Measurements from ENCODE around the gene PIM2. TPM values are rescaled to one million over a fixed set of nuclear protein-coding genes. Genes with fewer than 3 reads are reported as not detected.
"Not testable (repeated sequence)": the region's sequence is repeated elsewhere in the genome, so short reads cannot be mapped to it uniquely, and the experiment has no call there.

PIM2 gene
- total RNA-seq, 4 donors from 2014 or later: 4.7 to 7.4 (median 7.0) TPM

DNA sequence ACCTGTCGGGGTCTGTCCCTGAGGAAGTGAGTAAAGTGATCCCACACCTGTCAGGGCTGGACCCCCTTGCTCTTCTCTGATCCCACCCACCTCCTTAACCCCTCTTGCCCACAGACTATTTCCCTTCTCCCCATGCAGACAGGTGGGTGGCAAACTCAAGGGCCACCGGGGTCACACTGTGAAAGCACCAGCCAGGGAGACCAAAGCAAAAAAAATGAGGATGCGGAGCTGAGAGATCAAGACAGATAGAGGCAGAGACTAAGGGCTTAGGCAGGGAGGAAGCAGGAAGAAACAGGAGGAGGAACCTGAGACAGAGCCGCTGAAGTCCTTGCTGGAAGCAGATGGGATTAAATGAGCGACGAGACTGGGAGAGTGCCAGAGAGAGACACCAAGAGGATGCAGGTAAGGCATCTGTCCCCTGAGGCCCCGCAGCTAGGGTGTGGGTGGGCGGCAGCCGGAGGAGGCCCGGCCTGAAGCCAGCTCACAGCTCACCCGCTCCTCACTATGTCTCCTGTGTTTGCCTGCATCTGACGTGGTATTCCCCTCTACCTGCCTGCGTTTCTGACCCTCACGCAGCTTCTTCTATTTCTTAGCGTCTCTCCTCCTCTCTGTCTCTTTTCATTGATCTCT lies 28.4 kb downstream of the PIM2 start:
- ATAC-seq: no peak
- Histone ChIP-seq H3K4me1 (peaks cover 0 to 13% (median 0%) of the 10 kb centered on the region in 3 donors), H3K27ac (peak overlapping the region in 2 of 4 donors; percentile 85 to 87), H3K27me3 (no peaks in the 10 kb centered on the region), H3K4me3 (peak overlapping the region; percentile 75 to 81), H3K9me3 (no peaks in the 10 kb centered on the region), H3K36me3 (peaks cover 0 to 17% of the 10 kb centered on the region in 2 donors)
- 12 to 47% methylated on average over 3 to 8 of the region's 15 CpGs for WGBS, 2 donors (ENCODE audit: low coverage in 1 of 2)
- TF ChIP-seq POLR2AphosphoS5 (IDR thresholded peaks at IDR 0.05): no peak
- no peak for TF ChIP-seq EP300 (IDR thresholded peaks at IDR 0.05)

DNA sequence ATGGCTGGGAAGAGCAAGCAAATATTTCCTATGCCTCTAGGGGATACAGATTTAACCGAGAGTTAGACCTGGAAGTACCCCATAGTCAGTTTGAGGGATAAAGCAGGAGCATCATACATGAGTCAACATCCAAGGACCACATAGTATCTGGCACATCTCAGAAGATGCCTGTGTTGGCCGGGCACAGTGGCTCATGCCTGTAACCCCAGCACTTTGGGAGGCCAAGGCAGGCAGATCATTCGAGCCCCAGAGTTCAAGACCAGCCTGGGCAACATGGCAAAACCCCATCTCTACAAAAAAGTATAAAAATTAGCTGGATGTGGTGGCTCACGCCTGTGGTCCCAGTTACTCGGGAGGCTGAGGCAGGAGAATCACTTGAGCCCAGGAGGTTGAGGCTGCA lies 32.2 kb downstream of the PIM2 start:
- not testable (repeated sequence) for H3K27ac ChIP-seq, H3K36me3 ChIP-seq, H3K4me1 ChIP-seq, H3K4me3 ChIP-seq, H3K27me3 ChIP-seq, H3K9me3 ChIP-seq, ATAC-seq
- 100% methylated on average over 1 of the region's 5 CpGs for WGBS, 2 donors (ENCODE audit: low coverage in 1 of 2)

DNA sequence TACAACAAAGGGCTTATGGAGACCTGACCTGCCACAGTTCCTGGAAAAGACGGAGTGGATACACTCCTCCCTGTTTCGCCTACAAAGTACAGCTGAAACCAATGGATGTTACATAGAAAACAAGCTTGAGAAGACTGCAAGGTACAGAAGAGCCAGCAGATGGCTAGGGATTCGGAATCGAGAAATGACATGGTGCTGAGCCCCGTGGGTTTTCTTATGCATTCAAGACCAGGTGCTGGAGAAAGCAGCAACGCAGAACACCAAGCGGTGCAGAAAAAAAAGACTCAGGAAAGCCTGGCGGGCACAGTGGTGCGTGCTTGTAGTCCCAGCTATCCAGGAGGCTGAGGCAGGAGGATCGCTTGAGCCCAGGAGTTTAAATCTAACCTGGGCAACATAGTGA lies 35.1 kb downstream of the PIM2 start:
- 42 to 76% methylated on average over 4 to 7 of the region's 10 CpGs for WGBS, 2 donors (ENCODE audit: low coverage in 1 of 2)
- no peak for TF ChIP-seq EP300 (IDR thresholded peaks at IDR 0.05)
- TF ChIP-seq POLR2AphosphoS5 (IDR thresholded peaks at IDR 0.05): no peak
- TF ChIP-seq, protein P1, sequence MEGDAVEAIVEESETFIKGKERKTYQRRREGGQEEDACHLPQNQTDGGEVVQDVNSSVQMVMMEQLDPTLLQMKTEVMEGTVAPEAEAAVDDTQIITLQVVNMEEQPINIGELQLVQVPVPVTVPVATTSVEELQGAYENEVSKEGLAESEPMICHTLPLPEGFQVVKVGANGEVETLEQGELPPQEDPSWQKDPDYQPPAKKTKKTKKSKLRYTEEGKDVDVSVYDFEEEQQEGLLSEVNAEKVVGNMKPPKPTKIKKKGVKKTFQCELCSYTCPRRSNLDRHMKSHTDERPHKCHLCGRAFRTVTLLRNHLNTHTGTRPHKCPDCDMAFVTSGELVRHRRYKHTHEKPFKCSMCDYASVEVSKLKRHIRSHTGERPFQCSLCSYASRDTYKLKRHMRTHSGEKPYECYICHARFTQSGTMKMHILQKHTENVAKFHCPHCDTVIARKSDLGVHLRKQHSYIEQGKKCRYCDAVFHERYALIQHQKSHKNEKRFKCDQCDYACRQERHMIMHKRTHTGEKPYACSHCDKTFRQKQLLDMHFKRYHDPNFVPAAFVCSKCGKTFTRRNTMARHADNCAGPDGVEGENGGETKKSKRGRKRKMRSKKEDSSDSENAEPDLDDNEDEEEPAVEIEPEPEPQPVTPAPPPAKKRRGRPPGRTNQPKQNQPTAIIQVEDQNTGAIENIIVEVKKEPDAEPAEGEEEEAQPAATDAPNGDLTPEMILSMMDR (IDR thresholded peaks at IDR 0.05): no peak
- no peak for TF ChIP-seq POLR2A (IDR thresholded peaks at IDR 0.05)
- ATAC-seq: no peak
- Histone ChIP-seq H3K9me3 (no peaks in the 10 kb centered on the region), H3K27ac (no peak overlapping the region), H3K27me3 (no peaks in the 10 kb centered on the region), H3K4me3 (no peak overlapping the region), H3K36me3 (no peaks in the 10 kb centered on the region), H3K4me1 (no peaks in the 10 kb centered on the region)

DNA sequence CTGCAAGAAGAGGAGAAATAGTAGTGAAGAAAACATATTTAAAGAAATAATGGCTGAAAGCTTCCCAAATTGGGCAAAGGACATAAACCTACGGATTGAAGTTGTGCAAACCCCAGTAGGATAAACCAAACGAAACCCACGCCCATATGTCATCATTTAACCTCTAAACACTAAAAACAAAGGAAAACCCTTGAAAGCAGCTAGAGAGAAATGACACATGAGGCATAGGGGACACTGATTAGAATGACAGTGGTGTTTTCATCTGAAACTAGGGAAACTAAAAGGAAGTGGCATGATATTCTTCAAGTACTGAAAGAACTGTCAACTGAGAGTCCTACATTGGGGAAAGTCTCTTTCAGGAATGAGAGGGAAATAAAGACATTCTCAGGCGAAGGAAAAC lies 41.9 kb downstream of the PIM2 start:
- not testable (repeated sequence) for H3K36me3 ChIP-seq, H3K27me3 ChIP-seq, H3K9me3 ChIP-seq, H3K4me1 ChIP-seq, H3K4me3 ChIP-seq, ATAC-seq, H3K27ac ChIP-seq
- 39% methylated on average over 3 of the region's 4 CpGs; no CpG with 5 or more reads in 1 of the 2 donors for WGBS, 2 donors (ENCODE audit: low coverage in 1 of 2)

DNA sequence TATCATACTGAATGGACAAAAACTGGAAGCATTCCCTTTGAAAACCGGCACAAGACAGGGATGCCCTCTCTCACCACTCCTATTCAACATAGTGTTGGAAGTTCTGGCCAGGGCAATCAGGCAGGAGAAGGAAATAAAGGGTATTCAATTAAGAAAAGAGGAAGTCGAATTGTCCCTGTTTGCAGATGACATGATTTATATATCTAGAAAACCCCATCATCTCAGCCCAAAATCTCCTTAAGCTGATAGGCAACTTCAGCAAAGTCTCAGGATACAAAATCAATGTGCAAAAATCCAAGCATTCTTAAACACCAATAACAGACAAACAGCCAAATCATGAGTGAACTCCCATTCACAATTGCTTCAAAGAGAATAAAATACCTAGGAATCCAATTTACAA lies 46.8 kb downstream of the PIM2 start:
- H3K4me1 ChIP-seq, H3K27me3 ChIP-seq, H3K4me3 ChIP-seq, H3K36me3 ChIP-seq, ATAC-seq, H3K27ac ChIP-seq, H3K9me3 ChIP-seq: not testable (repeated sequence)
- WGBS, 2 donors (ENCODE audit: low coverage in 1 of 2): 40% methylated on average over 1 of the region's 2 CpGs; no CpG with 5 or more reads in 1 of the 2 donors

DNA sequence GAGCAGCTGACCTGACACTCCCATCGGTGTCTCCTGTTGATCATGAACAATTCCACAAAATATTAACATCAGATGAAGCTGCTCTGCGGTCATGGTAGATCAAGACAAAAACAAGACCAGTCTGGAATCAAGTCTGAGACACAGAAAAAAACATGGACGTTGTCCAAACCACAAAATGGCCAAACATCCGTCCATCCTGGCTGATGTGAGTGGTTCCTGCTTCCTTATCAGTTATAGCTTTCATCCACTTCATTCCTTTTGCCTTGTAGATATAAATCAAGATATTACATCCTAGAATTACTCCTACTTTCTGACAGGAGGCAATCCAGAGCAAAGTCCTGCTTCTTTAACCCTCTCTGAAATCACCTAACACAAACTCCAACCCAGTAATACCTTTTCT lies 54.6 kb downstream of the PIM2 start:
- whole genome bisulfite sequencing, 2 donors (ENCODE audit: low coverage in 1 of 2): 0 to 51% methylated on average over 2 to 4 of the region's 4 CpGs
- H3K36me3 ChIP-seq: no peaks in the 10 kb centered on the region
- H3K4me1 ChIP-seq: no peaks in the 10 kb centered on the region
- H3K27ac ChIP-seq: no peak overlapping the region
- H3K9me3 ChIP-seq: no peaks in the 10 kb centered on the region
- no peak overlapping the region for H3K4me3 ChIP-seq
- TF ChIP-seq POLR2AphosphoS5 (IDR thresholded peaks at IDR 0.05) (no peak), EP300 (IDR thresholded peaks at IDR 0.05) (no peak), POLR2A (IDR thresholded peaks at IDR 0.05) (no peak)
- TF ChIP-seq, protein P1 (IDR thresholded peaks at IDR 0.05): no peak
- no peaks in the 10 kb centered on the region for H3K27me3 ChIP-seq
- ATAC-seq: no peak

Small RNAs within 50 kb of the gene (small RNA-seq; reads per million reads assigned to genes)
- 0 to 0.27 (median 0) reads per million in 4 donors for gene RNU6-722P

Other genes with a start within 250 kb of the PIM2 start
- 1 to 10 TPM; 1.6 to 5.4 (median 3.7) TPM for gene WAS, start 235.2 kb downstream of the PIM2 start, total RNA-seq
- 10 to 100 TPM in 1 of 4 donors, 1 to 10 TPM in 3; 3.4 to 11.7 (median 5.1) TPM for gene SUV39H1, start 222.3 kb downstream of the PIM2 start, total RNA-seq
- not detected for gene GLOD5, start 157.3 kb downstream of the PIM2 start, total RNA-seq
- not detected for gene GATA1, start 132.4 kb downstream of the PIM2 start, total RNA-seq
- gene HDAC6, start 117.0 kb downstream of the PIM2 start, total RNA-seq: 10 to 100 TPM; 50.7 to 66.8 (median 56.9) TPM
- not detected for gene ERAS, start 92.5 kb downstream of the PIM2 start, total RNA-seq
- gene PCSK1N, start 83.4 kb downstream of the PIM2 start, total RNA-seq: 10 to 100 TPM in 1 of 4 donors, 1 to 10 TPM in 3; 2.3 to 10.6 (median 5.5) TPM
- 10 to 100 TPM; 38.0 to 57.7 (median 39.5) TPM for gene TIMM17B, start 21.3 kb downstream of the PIM2 start, total RNA-seq
- 10 to 100 TPM; 47.8 to 79.8 (median 69.4) TPM for gene PQBP1, start 21.1 kb downstream of the PIM2 start, total RNA-seq
- 10 to 100 TPM in 3 of 4 donors, 1 to 10 TPM in 1; 8.1 to 12.8 (median 11.9) TPM for gene SLC35A2, start 7.4 kb downstream of the PIM2 start, total RNA-seq
- 10 to 100 TPM; 36.8 to 54.3 (median 47.7) TPM for gene OTUD5, start 38.6 kb upstream of the PIM2 start, total RNA-seq
- 1 to 10 TPM in 3 of 4 donors, under 1 TPM in 1; 0.78 to 2.7 (median 1.7) TPM for gene KCND1, start 52.8 kb upstream of the PIM2 start, total RNA-seq
- gene GRIPAP1, start 83.2 kb upstream of the PIM2 start, total RNA-seq: 10 to 100 TPM; 28.1 to 62.6 (median 33.9) TPM
- gene TFE3, start 124.3 kb upstream of the PIM2 start, total RNA-seq: 100 to 1,000 TPM in 3 of 4 donors, 10 to 100 TPM in 1; 85.8 to 165 (median 107) TPM
- gene CCDC120, start 140.0 kb upstream of the PIM2 start, total RNA-seq: 1 to 10 TPM; 1.1 to 4.7 (median 2.5) TPM
- gene PRAF2, start 155.0 kb upstream of the PIM2 start, total RNA-seq: 10 to 100 TPM in 3 of 4 donors, 1 to 10 TPM in 1; 9.6 to 20.9 (median 17.2) TPM
- 100 to 1,000 TPM in 1 of 4 donors, 10 to 100 TPM in 3; 60.8 to 101 (median 80.9) TPM for gene WDR45, start 160.9 kb upstream of the PIM2 start, total RNA-seq
- 10 to 100 TPM; 28.2 to 34.1 (median 31.5) TPM for gene GPKOW, start 204.7 kb upstream of the PIM2 start, total RNA-seq
- gene MAGIX, start 243.7 kb upstream of the PIM2 start, total RNA-seq: 1 to 10 TPM in 3 of 4 donors, under 1 TPM in 1; 0.69 to 4.6 (median 3.1) TPM

All from gastroesophageal sphincter (tissue), 4 donors.